CD14-positive monocyte (primary cell): ENCODE data around the gene RPSA. TPM values are rescaled to one million over a fixed set of nuclear protein-coding genes. Genes with fewer than 3 reads are reported as not detected.
"Not testable (repeated sequence)": the region's sequence is repeated elsewhere in the genome, so short reads cannot be mapped to it uniquely, and the experiment has no call there.

ENCODE experiments used
- DNase-seq, 3 donors: peaks; one replicate each; pipeline ENCODE4 v3.0.0-alpha.2; 2011 to 2022
- H2AFZ ChIP-seq: 2 replicates; pipeline ENCODE4 v1.6.0; 2012; ENCODE audit warnings: mild to moderate bottlenecking, low read depth, low read length, inconsistent platforms; ENCODE audit not compliant: insufficient read depth, poor library complexity, severe bottlenecking
- H3K27ac ChIP-seq, 2 donors: 1 replicate in 1 of 2; 2 replicates in 1 of 2; pipeline ENCODE4 v1.5.1; 2012 to 2013; ENCODE audit warnings: low read length in 2 of 2, control low read depth in 1 of 2, inconsistent platforms in 1 of 2, low read depth in 1 of 2, mild to moderate bottlenecking in 1 of 2
- H3K27me3 ChIP-seq, 2 donors: one replicate each; pipeline versions ENCODE4 v1.6.0 to v1.6.1; 2011 to 2013; ENCODE audit warnings: low read length in 2 of 2; ENCODE audit not compliant: control insufficient read depth in 2 of 2, insufficient read depth in 2 of 2
- H3K36me3 ChIP-seq, 2 donors: replicated peaks in 1 of 2; 1 replicate in 1 of 2; 2 replicates in 1 of 2; pipeline versions ENCODE4 v1.5.1 to v1.6.1; 2012 to 2013; ENCODE audit warnings: low read length in 2 of 2, control low read depth in 1 of 2, inconsistent platforms in 1 of 2, mild to moderate bottlenecking in 1 of 2; ENCODE audit not compliant: insufficient read depth in 2 of 2, control insufficient read depth in 1 of 2
- H3K4me1 ChIP-seq, 2 donors: 1 replicate in 1 of 2; 2 replicates in 1 of 2; pipeline versions ENCODE4 v1.5.1 to v1.6.1; 2012 to 2013; ENCODE audit warnings: low read length in 2 of 2, control low read depth in 1 of 2, inconsistent platforms in 1 of 2, mild to moderate bottlenecking in 1 of 2, moderate library complexity in 1 of 2; ENCODE audit not compliant: insufficient read depth in 2 of 2, control insufficient read depth in 1 of 2
- H3K4me2 ChIP-seq: replicated peaks from 2 replicates; pipeline ENCODE3; 2012; ENCODE audit warnings: low read length, moderate library complexity, mild to moderate bottlenecking; ENCODE audit not compliant: poor library complexity, severe bottlenecking; ENCODE audit errors: extremely low read depth
- H3K4me3 ChIP-seq, 3 experiments: fragments of 200-600 bp in 1 of 3; sonication (generic) in 1 of 3; replicated peaks in 1 of 3; 1 replicate in 2 of 3; 2 replicates in 1 of 3; pipeline ENCODE4 v1.5.1; 2011 to 2013; ENCODE audit warnings: low read length in 3 of 3, mild to moderate bottlenecking in 3 of 3, control low read depth in 2 of 3, low read depth in 2 of 3, inconsistent platforms in 1 of 3, moderate library complexity in 1 of 3
- H3K79me2 ChIP-seq: 2 replicates; pipeline ENCODE4 v1.6.0; 2012; ENCODE audit warnings: mild to moderate bottlenecking, control low read depth, inconsistent platforms, low read length, moderate library complexity; ENCODE audit not compliant: insufficient read depth
- H3K9ac ChIP-seq: 2 replicates; pipeline ENCODE4 v1.6.0; 2017; ENCODE audit warnings: low read length, mild to moderate bottlenecking; ENCODE audit not compliant: insufficient read depth, poor library complexity, severe bottlenecking
- H3K9me3 ChIP-seq, 2 donors: replicated peaks in 1 of 2; 1 replicate in 1 of 2; 2 replicates in 1 of 2; pipeline versions ENCODE4 v1.5.1 to v1.6.1; 2012 to 2013; ENCODE audit warnings: low read length in 2 of 2, control low read depth in 1 of 2; ENCODE audit not compliant: control insufficient read depth in 1 of 2, insufficient read depth in 1 of 2
- H4K20me1 ChIP-seq: 2 replicates; pipeline ENCODE4 v1.6.0; 2012; ENCODE audit warnings: mild to moderate bottlenecking, low read length, control low read depth, moderate library complexity; ENCODE audit not compliant: insufficient read depth
- H3K27ac Mint-ChIP-seq, 7 donors: one replicate each; pipeline ENCODE4 v1.8.0; 2020; ENCODE audit warnings: mild to moderate bottlenecking in 7 of 7, mixed read lengths in 7 of 7, moderate library complexity in 6 of 7, inconsistent platforms in 2 of 7
- H3K27me3 Mint-ChIP-seq, 3 donors: one replicate each; pipeline ENCODE4 v1.8.0; 2021 to 2022; ENCODE audit warnings: low read depth in 3 of 3, mild to moderate bottlenecking in 3 of 3, mixed read lengths in 3 of 3, moderate library complexity in 3 of 3, inconsistent platforms in 1 of 3
- H3K36me3 Mint-ChIP-seq, 2 donors: one replicate each; pipeline ENCODE4 v1.8.0; 2020; ENCODE audit warnings: mixed read lengths in 2 of 2, inconsistent platforms in 1 of 2, mild to moderate bottlenecking in 1 of 2
- H3K4me1 Mint-ChIP-seq: one replicate; pipeline ENCODE4 v1.8.0; 2020; ENCODE audit warnings: mild to moderate bottlenecking, mixed read lengths
- H3K4me3 Mint-ChIP-seq, 2 donors: one replicate each; pipeline ENCODE4 v1.8.0; 2020; ENCODE audit warnings: mild to moderate bottlenecking in 2 of 2, mixed read lengths in 2 of 2, moderate library complexity in 1 of 2
- H3K9me3 Mint-ChIP-seq, 7 donors: one replicate each; pipeline ENCODE4 v1.8.0; 2020 to 2022; ENCODE audit warnings: mixed read lengths in 7 of 7, mild to moderate bottlenecking in 6 of 7, moderate library complexity in 6 of 7, inconsistent platforms in 2 of 7
- WGBS: methylation state at CpG from one replicate; pipeline ENCODE4 v1.1.5; 2013; ENCODE audit warnings: missing lambda C conversion rate; ENCODE audit not compliant: insufficient coverage; 5-methylcytosine and 5-hydroxymethylcytosine counted together
- intact Hi-C, 2 donors: fragments of 100-400 bp; cut with micrococcal nuclease; formaldehyde crosslinking; loops; one replicate each; pipeline versions ENCODE4 v1.15.0 to v1.15.1; 2023
- polyA plus RNA-seq, 3 donors: library from polyadenylated mRNA; depleted of rRNA in 1 of 3; unstranded in 2 of 3; stranded (reverse) in 1 of 3; fragments of 300-500 nt in 2 of 3; fragments of >200 nt in 1 of 3; fragmentation: Illumina TruSeq in 2 of 3; gene quantifications; 1 replicate in 2 of 3; 2 replicates in 1 of 3; pipeline ENCODE4 v1.2.3, GENCODE V29; 2012 to 2021
- TF ChIP-seq, protein P1 (sequence below): fragments of 200-600 bp; IDR thresholded peaks from one replicate; pipeline ENCODE4 v1.8.0; 2022; ENCODE audit warnings: antibody characterized with exemption, mild to moderate bottlenecking

The RPSA gene
- polyA plus RNA-seq, 3 donors: 172 to 574 (median 219) TPM

GRCh38 chr3:39413691-39414420 lies 7.3 kb downstream of the RPSA start:
- H3K9me3 Mint-ChIP-seq: peaks cover 0 to 1% (median 0%) of the 10 kb centered on the region in 7 donors
- no peak overlapping the region for H3K4me2 ChIP-seq
- peaks cover 51 to 57% of the 10 kb centered on the region in 2 donors for H3K36me3 Mint-ChIP-seq
- no peak overlapping the region for H3K27ac ChIP-seq
- no peak overlapping the region for H2AFZ ChIP-seq
- peaks cover 27% of the 10 kb centered on the region for H4K20me1 ChIP-seq
- H3K9ac ChIP-seq: no peak overlapping the region
- WGBS: 100% methylated on average over 2 of the region's 6 CpGs
- H3K36me3 ChIP-seq: peaks cover 47 to 62% of the 10 kb centered on the region in 2 donors
- H3K79me2 ChIP-seq: peaks cover 16% of the 10 kb centered on the region
- no peaks in the 10 kb centered on the region for H3K9me3 ChIP-seq
- H3K4me3 Mint-ChIP-seq: no peak overlapping the region
- H3K27me3 ChIP-seq: no peaks in the 10 kb centered on the region
- H3K4me1 Mint-ChIP-seq: peaks cover 10% of the 10 kb centered on the region
- no peak for DNase-seq
- H3K4me3 ChIP-seq: no peak overlapping the region
- peaks cover 4 to 13% (median 8%) of the 10 kb centered on the region in 3 donors for H3K27me3 Mint-ChIP-seq
- intact Hi-C loops: no loop called here
- H3K4me1 ChIP-seq: no peaks in the 10 kb centered on the region
- TF ChIP-seq, protein P1, sequence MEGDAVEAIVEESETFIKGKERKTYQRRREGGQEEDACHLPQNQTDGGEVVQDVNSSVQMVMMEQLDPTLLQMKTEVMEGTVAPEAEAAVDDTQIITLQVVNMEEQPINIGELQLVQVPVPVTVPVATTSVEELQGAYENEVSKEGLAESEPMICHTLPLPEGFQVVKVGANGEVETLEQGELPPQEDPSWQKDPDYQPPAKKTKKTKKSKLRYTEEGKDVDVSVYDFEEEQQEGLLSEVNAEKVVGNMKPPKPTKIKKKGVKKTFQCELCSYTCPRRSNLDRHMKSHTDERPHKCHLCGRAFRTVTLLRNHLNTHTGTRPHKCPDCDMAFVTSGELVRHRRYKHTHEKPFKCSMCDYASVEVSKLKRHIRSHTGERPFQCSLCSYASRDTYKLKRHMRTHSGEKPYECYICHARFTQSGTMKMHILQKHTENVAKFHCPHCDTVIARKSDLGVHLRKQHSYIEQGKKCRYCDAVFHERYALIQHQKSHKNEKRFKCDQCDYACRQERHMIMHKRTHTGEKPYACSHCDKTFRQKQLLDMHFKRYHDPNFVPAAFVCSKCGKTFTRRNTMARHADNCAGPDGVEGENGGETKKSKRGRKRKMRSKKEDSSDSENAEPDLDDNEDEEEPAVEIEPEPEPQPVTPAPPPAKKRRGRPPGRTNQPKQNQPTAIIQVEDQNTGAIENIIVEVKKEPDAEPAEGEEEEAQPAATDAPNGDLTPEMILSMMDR: no peak
- H3K27ac Mint-ChIP-seq: peak overlapping the region in 4 of 7 donors; percentile 17 to 83 (median 46)

DNA sequence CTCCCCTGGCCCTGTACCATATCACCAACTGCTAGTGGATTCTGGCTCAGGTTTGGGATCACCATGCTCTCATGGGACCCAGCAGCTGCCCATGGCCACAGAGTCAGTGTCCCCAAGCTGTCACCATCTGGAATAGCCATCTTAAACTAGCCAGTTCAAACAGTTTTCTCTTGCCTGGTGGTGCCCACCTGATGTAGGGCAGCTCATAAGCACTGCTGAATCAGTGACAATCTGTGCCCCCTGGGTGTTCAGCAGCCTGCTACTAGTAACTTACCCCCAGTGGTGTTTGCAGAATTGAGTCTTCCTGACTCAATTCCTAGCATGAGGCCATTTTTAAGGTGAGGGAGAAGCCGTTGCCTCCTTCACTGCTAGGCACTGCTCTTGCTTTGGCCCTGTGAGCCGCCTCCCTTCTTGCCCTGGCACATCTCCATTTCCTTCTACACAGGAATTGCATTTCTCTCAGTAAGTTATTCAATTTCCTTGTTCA lies 7.9 kb downstream of the RPSA start:
- peaks cover 21% of the 10 kb centered on the region for H4K20me1 ChIP-seq
- intact Hi-C loops: no loop called here

DNA sequence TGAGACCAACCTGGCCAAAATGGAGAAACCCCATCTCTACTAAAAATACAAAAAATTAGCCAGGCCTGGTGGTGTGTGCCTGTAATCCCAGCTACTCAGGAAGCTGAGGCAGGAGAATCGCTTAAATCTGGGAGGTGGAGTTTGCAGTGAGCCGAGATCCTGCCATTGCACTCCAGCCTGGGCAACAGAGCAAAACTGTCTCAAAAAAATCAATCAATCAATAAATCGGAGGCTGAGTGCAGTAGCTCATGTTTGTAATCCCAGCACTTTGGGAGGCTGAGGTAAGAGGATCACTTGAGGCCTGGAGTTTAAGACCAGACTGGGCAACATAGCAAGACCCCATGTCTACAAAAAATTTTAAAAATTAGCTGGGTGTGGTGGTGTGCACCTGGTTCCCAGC lies 8.8 kb downstream of the RPSA start:
- H3K27me3 Mint-ChIP-seq: peaks cover 7 to 17% (median 10%) of the 10 kb centered on the region in 3 donors
- H3K4me3 ChIP-seq, H3K4me1 Mint-ChIP-seq, H3K27ac ChIP-seq, H3K27me3 ChIP-seq, intact Hi-C loops, H3K4me3 Mint-ChIP-seq, H3K9ac ChIP-seq, H3K79me2 ChIP-seq, DNase-seq, H3K9me3 ChIP-seq, H2AFZ ChIP-seq, H3K4me2 ChIP-seq, H3K9me3 Mint-ChIP-seq, H3K4me1 ChIP-seq: not testable (repeated sequence)
- peaks cover 13% of the 10 kb centered on the region for H4K20me1 ChIP-seq
- peaks cover 35 to 48% of the 10 kb centered on the region in 2 donors for H3K36me3 ChIP-seq
- H3K36me3 Mint-ChIP-seq: peaks cover 40 to 43% of the 10 kb centered on the region in 2 donors
- H3K27ac Mint-ChIP-seq: peak overlapping the region in 1 of 7 donors; percentile 38
- 87% methylated on average over 2 of the region's 3 CpGs for WGBS

More for the DNA sequence above, 7.9 kb downstream of the RPSA start:
- Mint-ChIP-seq H3K9me3 (peaks cover 0 to 1% (median 0%) of the 10 kb centered on the region in 7 donors), H3K36me3 (peaks cover 47 to 51% of the 10 kb centered on the region in 2 donors), H3K4me3 (no peak overlapping the region), H3K4me1 (peaks cover 10% of the 10 kb centered on the region), H3K27ac (peak overlapping the region in 4 of 7 donors; percentile 17 to 66 (median 22)), H3K27me3 (peaks cover 7 to 16% (median 10%) of the 10 kb centered on the region in 3 donors)
- TF ChIP-seq, protein P1: no peak
- Histone ChIP-seq H3K4me1 (no peaks in the 10 kb centered on the region), H3K9ac (no peak overlapping the region), H3K79me2 (peaks cover 10% of the 10 kb centered on the region), H2AFZ (no peak overlapping the region), H3K9me3 (no peaks in the 10 kb centered on the region), H3K27ac (no peak overlapping the region), H3K27me3 (no peaks in the 10 kb centered on the region), H3K36me3 (peaks cover 43 to 56% of the 10 kb centered on the region in 2 donors), H3K4me2 (no peak overlapping the region), H3K4me3 (no peak overlapping the region)
- 67% methylated on average over 1 of the region's 2 CpGs for WGBS
- DNase-seq: no peak
